ENCODE data around the gene ATP2A2. TPM values are rescaled to one million over a fixed set of nuclear protein-coding genes. Genes with fewer than 3 reads are reported as not detected.
A peak's percentile ranks its signal among the peaks of the same experiment; 100 is the strongest.

Gene ATP2A2
- total and polyA plus RNA-seq, 2 donors from 2014 or later, result 37.2 to 221 TPM

DNA sequence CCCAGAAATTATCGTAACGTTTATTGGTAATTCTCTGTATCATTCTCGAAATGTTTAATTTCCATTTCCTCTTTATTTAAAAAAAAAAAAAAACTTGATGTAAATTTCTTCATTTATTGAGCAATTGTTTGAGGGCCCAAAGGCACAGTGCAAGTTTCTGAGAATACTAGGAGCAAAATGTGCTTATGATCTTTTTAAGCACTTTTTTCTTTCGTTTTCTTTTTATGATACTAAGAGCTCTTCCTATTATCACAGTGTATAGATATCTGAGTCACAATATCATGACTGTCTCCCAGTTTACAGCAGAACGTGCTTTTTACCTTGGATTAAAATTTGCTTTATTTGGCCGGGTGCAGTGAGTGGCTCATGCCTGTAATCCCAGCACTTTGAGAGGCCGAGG is 5.6 kb downstream of the ATP2A2 start:
- intact Hi-C loops (cut with DNase I), result no loop called here
- no peaks in the 10 kb centered on the region for H3K9me3 ChIP-seq (ENCODE audit: control insufficient read depth in 2 of 3, insufficient read depth in 1 of 3, low read length in 3 of 3)
- DNase-seq (no peak), FAIRE-seq (no peak)
- no peak overlapping the region for H3K9ac ChIP-seq (ENCODE audit: low read length in 3 of 3)
- H3K4me1 ChIP-seq (ENCODE audit: control insufficient read depth in 2 of 3, insufficient read depth in 2 of 3, low read depth in 1 of 3, low read length in 3 of 3), result peaks cover 4 to 13% (median 12%) of the 10 kb centered on the region in 3 donors
- H3K4me3 ChIP-seq (ENCODE audit: low read length in 3 of 3), result no peak overlapping the region
- no peaks in the 10 kb centered on the region for H3K27me3 ChIP-seq (ENCODE audit: control insufficient read depth, insufficient read depth, low read length)
- H3K36me3 ChIP-seq (ENCODE audit: control insufficient read depth in 2 of 3, insufficient read depth in 3 of 3, low read length in 3 of 3), result peaks cover 0 to 5% (median 5%) of the 10 kb centered on the region in 3 donors
- no peak overlapping the region for H3K27ac ChIP-seq (ENCODE audit: low read depth in 2 of 2, low read length in 2 of 2)
- TF ChIP-seq, protein P1, sequence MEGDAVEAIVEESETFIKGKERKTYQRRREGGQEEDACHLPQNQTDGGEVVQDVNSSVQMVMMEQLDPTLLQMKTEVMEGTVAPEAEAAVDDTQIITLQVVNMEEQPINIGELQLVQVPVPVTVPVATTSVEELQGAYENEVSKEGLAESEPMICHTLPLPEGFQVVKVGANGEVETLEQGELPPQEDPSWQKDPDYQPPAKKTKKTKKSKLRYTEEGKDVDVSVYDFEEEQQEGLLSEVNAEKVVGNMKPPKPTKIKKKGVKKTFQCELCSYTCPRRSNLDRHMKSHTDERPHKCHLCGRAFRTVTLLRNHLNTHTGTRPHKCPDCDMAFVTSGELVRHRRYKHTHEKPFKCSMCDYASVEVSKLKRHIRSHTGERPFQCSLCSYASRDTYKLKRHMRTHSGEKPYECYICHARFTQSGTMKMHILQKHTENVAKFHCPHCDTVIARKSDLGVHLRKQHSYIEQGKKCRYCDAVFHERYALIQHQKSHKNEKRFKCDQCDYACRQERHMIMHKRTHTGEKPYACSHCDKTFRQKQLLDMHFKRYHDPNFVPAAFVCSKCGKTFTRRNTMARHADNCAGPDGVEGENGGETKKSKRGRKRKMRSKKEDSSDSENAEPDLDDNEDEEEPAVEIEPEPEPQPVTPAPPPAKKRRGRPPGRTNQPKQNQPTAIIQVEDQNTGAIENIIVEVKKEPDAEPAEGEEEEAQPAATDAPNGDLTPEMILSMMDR (IDR thresholded peaks at IDR 0.05; ENCODE audit: borderline replicate concordance, extremely low read depth, insufficient read depth), result no peak

DNA sequence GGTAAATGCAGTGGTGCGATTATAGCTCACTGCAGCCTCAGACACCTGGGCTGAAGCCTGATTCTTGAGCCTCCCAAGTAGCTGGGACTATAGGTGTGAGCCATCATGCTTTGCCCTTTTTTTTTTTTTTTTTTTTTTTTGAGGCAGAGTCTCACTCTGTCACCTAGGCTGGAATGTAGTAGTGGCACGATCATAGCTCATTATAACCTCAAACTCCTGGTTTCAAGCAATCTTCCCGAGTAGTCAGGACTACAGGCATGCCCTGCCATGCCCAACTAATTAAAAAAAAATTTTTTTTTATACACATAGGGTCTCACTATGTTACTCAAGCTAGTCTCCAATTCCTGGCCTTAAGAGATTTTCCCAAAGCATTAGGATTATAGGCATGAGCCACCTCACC is 6.9 kb downstream of the ATP2A2 start:
- no peak for FAIRE-seq
- DNase-seq, result no peak
- H3K4me3 ChIP-seq (ENCODE audit: low read length in 3 of 3), result no peak overlapping the region
- TF ChIP-seq, protein P1 (IDR thresholded peaks at IDR 0.05; ENCODE audit: borderline replicate concordance, extremely low read depth, insufficient read depth), result no peak
- H3K9me3 ChIP-seq (ENCODE audit: control insufficient read depth in 2 of 3, insufficient read depth in 1 of 3, low read length in 3 of 3), result no peaks in the 10 kb centered on the region
- intact Hi-C loops (cut with DNase I), result no loop called here
- H3K27me3 ChIP-seq (ENCODE audit: control insufficient read depth, insufficient read depth, low read length), result no peaks in the 10 kb centered on the region
- no peak overlapping the region for H3K9ac ChIP-seq (ENCODE audit: low read length in 3 of 3)
- H3K4me1 ChIP-seq (ENCODE audit: control insufficient read depth in 2 of 3, insufficient read depth in 2 of 3, low read depth in 1 of 3, low read length in 3 of 3), result peaks cover 4 to 12% (median 11%) of the 10 kb centered on the region in 3 donors
- peaks cover 0 to 19% (median 12%) of the 10 kb centered on the region in 3 donors for H3K36me3 ChIP-seq (ENCODE audit: control insufficient read depth in 2 of 3, insufficient read depth in 3 of 3, low read length in 3 of 3)
- H3K27ac ChIP-seq (ENCODE audit: low read depth in 2 of 2, low read length in 2 of 2), result no peak overlapping the region

- FAIRE-seq, result no peak
- Histone ChIP-seq H3K36me3 (ENCODE audit: control insufficient read depth in 2 of 3, insufficient read depth in 3 of 3, low read length in 3 of 3) (peaks cover 0 to 19% (median 12%) of the 10 kb centered on the region in 3 donors), H3K9ac (ENCODE audit: low read length in 3 of 3) (peak overlapping the region in 1 of 3 donors; percentile 23), H3K9me3 (ENCODE audit: control insufficient read depth in 2 of 3, insufficient read depth in 1 of 3, low read length in 3 of 3) (no peaks in the 10 kb centered on the region), H3K4me3 (ENCODE audit: low read length in 3 of 3) (no peak overlapping the region), H3K27ac (ENCODE audit: low read depth in 2 of 2, low read length in 2 of 2) (no peak overlapping the region), H3K27me3 (ENCODE audit: control insufficient read depth, insufficient read depth, low read length) (no peaks in the 10 kb centered on the region), H3K4me1 (ENCODE audit: control insufficient read depth in 2 of 3, insufficient read depth in 2 of 3, low read depth in 1 of 3, low read length in 3 of 3) (peaks cover 4 to 11% (median 11%) of the 10 kb centered on the region in 3 donors)
- intact Hi-C loops (cut with DNase I), result no loop called here
- peak in 2 of 5 donors; percentile 61 to 66 for DNase-seq
- TF ChIP-seq, protein P1 (IDR thresholded peaks at IDR 0.05; ENCODE audit: borderline replicate concordance, extremely low read depth, insufficient read depth), result no peak
These were observed 8.1 kb downstream of the ATP2A2 start for GRCh38 chr12:110289044-110289710.
